Endothelial cell of umbilical vein (primary cell): ENCODE measurements around the gene TGM4.

ENCODE experiments used
- GATA2 ChIP-seq: IDR thresholded peaks from 2 replicates; pipeline ENCODE4 v1.7.0; 2011; ENCODE audit warnings: low read depth, mild to moderate bottlenecking, moderate library complexity, mixed read lengths, low read length; ENCODE audit not compliant: insufficient read length, insufficient read depth
- MYC ChIP-seq: IDR thresholded peaks from one replicate; pipeline ENCODE4 v1.6.1; 2011; ENCODE audit warnings: mild to moderate bottlenecking, low read depth, low read length
- POLR2A ChIP-seq: IDR thresholded peaks from 2 replicates; pipeline ENCODE4 v1.6.1; 2012; ENCODE audit warnings: low read depth, mild to moderate bottlenecking, control low read depth, low read length
- POLR2AphosphoS5 ChIP-seq: IDR thresholded peaks from 2 replicates; pipeline ENCODE4 v1.6.1; 2012; ENCODE audit warnings: low read depth, mild to moderate bottlenecking, control low read depth, low read length, moderate library complexity; ENCODE audit not compliant: insufficient read depth
- TF ChIP-seq, protein P1 (sequence below), 2 donors: IDR thresholded peaks; 1 replicate in 1 of 2; 2 replicates in 1 of 2; pipeline ENCODE4 v1.5.1; 2011; ENCODE audit warnings: low read length in 2 of 2, mild to moderate bottlenecking in 2 of 2, moderate library complexity in 2 of 2, control low read depth in 1 of 2, inconsistent platforms in 1 of 2, low read depth in 1 of 2; ENCODE audit not compliant: insufficient read depth in 1 of 2; ENCODE audit errors: extremely low read depth in 1 of 2
- TF ChIP-seq, protein P2 (sequence below): IDR thresholded peaks from 2 replicates; pipeline ENCODE4 v1.6.1; 2011; ENCODE audit not compliant: insufficient read depth, insufficient read length

DNA sequence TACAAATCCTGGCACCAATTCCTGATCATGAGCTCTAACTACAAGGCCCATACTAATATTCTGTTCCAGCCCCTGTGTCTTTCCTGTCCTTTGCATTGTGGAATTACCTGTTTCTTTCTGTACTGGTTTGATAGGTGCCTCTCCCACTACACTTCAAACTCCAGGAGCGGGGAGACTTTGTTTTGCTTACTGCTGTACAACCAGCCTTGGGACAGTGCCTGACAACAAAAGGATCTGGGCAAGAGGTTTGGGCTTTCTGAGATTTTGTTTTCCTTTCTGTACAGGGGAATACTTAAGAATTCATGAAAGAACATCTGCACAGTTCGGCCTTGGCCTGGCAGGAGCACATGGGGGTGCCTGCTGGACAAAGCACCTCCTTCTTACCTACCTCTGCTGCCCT is 56.5 kb downstream of the TGM4 start:
- TF ChIP-seq, protein P1, sequence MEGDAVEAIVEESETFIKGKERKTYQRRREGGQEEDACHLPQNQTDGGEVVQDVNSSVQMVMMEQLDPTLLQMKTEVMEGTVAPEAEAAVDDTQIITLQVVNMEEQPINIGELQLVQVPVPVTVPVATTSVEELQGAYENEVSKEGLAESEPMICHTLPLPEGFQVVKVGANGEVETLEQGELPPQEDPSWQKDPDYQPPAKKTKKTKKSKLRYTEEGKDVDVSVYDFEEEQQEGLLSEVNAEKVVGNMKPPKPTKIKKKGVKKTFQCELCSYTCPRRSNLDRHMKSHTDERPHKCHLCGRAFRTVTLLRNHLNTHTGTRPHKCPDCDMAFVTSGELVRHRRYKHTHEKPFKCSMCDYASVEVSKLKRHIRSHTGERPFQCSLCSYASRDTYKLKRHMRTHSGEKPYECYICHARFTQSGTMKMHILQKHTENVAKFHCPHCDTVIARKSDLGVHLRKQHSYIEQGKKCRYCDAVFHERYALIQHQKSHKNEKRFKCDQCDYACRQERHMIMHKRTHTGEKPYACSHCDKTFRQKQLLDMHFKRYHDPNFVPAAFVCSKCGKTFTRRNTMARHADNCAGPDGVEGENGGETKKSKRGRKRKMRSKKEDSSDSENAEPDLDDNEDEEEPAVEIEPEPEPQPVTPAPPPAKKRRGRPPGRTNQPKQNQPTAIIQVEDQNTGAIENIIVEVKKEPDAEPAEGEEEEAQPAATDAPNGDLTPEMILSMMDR (IDR thresholded peaks at IDR 0.05; ENCODE audit: extremely low read depth in 1 of 2, insufficient read depth in 1 of 2, low read depth in 1 of 2, low read length in 2 of 2): no peak
- TF ChIP-seq GATA2 (no peak), POLR2AphosphoS5 (no peak), POLR2A (no peak), MYC (no peak)
- TF ChIP-seq, protein P2, sequence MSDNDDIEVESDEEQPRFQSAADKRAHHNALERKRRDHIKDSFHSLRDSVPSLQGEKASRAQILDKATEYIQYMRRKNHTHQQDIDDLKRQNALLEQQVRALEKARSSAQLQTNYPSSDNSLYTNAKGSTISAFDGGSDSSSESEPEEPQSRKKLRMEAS: no peak
